Stimulated activated CD4-positive, alpha-beta T cell treated with anti-CD3 and anti-CD28 coated beads, TNF-alpha, amount 100 ng/mL, for 24 hours (primary cell): Measurements from ENCODE around the gene ZFPL1.
A peak's percentile ranks its signal among the peaks of the same experiment; 100 is the strongest.

Experiments
- DNase-seq, 3 experiments: peaks; one replicate each; pipeline ENCODE4 v3.0.0-alpha.2; 2020; ENCODE audit warnings: low read depth in 3 of 3

ZFPL1 gene

DNA sequence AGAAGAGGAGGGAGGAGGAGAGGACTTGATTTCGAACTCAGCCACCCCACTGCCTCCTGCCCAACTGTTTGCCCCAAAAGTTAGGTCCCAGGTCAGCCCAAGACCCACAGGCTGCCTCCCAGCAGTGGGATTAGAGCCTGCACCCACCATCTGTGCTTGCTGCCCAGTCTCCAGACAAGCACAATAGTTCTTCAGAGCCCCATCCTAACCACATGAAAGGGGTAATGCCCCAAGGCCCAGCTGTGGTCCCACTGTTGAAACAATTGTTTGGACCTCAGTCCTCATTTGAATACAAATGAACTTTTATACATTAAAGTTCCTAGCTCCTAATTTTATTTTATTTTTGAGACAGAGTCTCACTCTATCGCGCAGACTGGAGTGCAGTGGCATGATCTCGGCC lies 6.6 kb downstream of the ZFPL1 start:
- DNase-seq = no peak

DNA sequence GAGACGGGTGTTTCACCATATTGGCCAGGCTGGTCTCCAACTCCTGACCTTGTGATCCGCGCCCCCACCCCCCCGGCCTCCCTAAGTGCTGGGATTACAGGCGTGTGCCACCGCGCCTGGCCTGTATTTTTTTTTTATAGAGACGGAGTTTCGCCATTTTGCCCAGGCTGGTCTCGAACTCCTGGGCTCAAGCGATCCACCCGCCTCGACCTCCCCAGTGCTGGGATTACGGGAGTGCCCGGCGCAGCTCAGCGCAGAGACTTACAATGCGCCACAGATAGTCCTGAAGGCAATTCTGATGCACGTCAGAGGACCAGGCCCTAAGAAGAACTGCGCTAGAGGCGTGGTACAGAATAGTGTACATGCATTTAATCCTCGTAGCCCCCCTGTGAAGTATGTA lies 11.4 kb downstream of the ZFPL1 start:
- DNase-seq = no peak

DNA sequence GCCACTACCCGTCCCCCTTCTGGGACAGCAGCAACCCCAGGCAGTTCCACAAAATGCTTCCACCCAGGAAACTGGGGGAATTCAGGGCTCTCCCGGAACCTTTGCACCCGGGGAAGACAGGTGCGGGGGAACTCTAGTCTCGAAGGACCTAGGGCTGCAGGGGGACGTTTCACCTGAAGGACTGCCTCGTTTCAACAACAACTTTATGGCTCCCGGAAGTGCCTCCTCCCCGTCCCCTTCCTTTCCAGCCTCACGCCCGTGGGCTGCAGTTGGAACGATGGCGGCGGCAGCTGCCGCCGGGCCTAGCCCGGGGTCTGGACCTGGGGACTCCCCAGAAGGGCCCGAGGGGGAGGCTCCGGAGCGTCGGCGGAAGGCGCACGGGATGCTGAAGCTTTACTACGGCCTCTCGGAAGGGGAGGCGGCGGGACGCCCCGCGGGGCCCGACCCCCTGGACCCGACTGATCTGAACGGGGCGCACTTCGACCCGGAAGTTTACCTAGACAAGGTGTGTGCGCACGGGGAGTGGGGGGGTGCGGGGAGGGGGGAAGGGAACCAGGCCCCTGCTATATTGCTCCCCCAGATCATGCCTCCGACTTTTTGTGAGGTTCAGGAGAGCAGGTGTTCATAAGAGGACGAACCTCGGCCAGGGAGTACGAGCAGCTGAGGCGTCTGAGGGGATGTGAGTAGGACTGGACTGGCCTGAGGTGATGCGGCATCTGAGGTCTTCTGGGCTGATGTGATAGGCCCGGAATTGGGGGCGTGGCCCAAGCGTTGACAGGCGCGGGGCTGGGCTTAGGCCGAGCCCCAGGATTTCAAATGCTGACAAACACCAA lies 12.2 kb downstream of the ZFPL1 start, which contains the start of gene VPS51:
TSS of gene VPS51 (plus strand) at position 241 of the 833 bp plus-strand sequence. CDS start at position 278, 37 bp downstream.
- DNase-seq = peak; percentile 72 to 84 (median 77)

DNA sequence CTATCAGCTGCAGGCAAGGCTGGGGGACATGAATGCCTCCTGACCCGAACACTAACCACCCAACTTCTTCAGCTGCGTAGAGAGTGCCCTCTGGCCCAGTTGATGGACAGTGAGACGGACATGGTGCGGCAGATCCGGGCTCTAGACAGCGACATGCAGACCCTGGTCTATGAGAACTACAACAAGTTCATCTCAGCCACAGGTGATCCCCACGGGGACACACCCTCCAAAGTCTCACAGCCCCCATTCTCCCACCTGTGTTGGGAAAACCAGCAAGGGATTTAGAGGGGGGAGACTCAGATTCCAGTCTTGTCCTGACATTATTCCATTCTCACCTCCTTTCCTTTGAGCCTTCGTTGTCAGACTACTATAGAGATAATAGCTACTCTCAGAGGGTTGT lies 12.9 kb downstream of the ZFPL1 start:
- no peak for DNase-seq

DNA sequence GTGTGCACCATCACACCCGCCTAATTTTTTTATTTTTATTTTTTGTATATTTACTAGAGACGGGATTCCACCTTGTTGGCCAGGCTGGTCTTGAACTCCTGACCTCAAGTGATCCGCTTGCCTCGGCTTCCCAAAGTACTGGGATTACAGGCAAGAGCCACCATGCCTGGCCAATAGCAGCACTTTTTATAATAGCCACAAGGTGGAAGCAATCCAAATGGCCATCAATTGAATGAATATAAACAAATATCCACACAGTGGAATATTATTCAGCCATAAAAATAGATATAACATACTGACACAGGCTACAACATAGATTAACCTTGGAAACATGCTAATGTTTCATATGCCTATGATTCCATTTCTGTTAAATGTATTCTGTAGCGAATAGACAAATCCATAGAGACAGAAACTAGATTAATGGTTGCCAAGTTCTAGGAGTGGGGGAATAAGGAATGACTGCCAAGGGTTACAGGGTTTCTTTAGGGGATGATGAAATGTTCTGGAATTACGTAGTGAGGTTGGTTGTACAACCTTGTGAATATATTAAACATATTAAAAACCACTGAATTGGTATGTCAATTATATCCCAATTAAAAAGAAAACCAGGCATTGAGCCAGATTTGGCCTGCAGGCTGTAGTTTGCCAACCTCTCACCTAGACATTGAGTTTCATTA lies 16.8 kb downstream of the ZFPL1 start:
- DNase-seq = no peak

GRCh38 chr11:65102142-65103095 lies 18.4 kb downstream of the ZFPL1 start:
- no peak for DNase-seq

DNA sequence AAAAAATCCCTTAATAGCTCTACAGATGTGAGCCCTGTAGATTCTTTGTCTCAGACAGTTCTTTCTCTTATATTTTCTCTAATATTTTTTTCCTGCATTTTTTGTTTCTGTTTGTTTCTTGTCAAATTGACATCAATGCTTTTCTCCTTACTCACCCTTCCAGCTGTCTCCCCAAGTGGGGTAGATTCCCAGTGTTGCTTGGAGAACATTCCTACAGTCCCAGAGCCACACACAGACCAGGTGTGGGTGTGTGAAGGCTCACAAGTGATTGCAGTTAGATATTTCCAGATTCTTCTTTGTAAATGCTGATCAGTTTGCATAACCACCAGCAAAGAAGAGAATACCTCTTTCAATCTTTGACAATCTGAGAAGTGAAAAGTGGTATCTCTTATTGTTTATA lies 19.5 kb downstream of the ZFPL1 start:
- DNase-seq = no peak

DNA sequence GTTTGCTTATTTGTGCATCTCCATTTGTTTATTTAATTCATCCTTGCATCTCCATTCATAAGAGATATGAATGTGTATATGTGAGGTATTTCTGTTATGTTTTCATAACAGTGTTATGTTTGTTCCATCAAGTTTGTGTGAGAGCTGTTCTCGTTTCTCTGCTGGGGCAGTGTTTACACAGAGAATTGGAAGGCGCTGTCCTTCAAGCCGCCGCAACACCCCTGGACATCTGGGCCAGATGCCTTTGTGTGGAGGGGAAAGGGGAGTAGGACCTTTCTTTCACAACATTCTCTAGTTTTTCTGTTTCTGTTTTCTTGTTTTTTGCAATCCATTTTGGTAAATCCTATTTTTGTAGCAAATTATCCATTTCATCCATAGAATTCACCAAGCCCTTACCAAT lies 20.6 kb downstream of the ZFPL1 start:
- no peak for DNase-seq

DNA sequence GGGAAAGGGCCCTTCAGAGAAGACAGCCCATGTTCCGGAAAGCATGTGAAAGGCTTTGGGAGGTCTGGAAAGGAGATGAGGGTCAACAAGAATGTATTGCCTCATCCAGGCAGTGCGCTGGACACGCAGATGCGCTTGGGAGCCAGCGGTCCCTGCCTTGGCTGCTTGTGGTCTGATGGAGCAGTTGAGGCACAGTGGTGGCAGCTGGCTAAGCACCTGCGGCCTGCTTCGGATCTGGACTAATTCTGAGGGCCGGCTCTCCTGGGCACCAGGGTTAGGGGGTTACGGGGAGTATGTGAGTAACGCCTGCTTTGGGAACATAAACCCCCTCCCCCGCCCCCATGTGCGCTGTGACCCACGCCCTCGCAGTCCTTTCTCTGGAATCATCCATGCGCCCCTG lies 23.1 kb downstream of the ZFPL1 start:
- no peak for DNase-seq

- no peak for DNase-seq
Observed at GRCh38 chr11:65107751-65108468, 23.9 kb downstream of the ZFPL1 start.

DNA sequence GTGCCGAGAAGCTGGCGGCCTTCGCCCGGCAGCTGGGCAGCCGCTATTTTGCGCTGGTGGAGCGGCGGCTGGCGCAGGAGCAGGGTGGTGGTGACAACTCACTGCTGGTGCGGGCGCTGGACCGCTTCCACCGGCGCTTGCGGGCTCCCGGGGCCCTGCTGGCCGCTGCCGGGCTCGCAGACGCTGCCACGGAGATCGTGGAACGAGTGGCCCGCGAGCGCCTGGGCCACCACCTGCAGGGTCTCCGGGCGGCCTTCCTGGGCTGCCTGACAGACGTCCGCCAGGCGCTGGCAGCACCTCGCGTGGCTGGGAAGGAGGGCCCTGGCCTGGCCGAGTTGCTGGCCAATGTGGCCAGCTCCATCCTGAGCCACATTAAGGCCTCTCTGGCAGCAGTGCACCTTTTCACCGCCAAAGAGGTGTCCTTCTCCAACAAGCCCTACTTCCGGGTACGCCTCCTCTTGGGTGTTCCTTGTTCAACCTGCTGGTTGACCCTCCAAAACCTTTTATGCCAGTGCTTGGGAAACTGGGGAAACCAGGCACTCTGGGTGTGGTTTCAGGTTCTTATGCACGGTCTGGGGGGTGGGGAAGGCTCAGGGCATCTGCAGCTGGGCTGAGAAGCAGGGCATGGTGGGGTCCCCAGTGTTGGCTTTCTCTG lies 24.6 kb downstream of the ZFPL1 start:
- no peak for DNase-seq

GRCh38 chr11:65109231-65110198 lies 25.5 kb downstream of the ZFPL1 start:
- DNase-seq = no peak

- peak; percentile 91 to 95 (median 94) for DNase-seq
Observed at GRCh38 chr11:65110354-65110861, 26.4 kb downstream of the ZFPL1 start.

GRCh38 chr11:65111159-65111743 lies 27.2 kb downstream of the ZFPL1 start:
- DNase-seq = no peak

DNA sequence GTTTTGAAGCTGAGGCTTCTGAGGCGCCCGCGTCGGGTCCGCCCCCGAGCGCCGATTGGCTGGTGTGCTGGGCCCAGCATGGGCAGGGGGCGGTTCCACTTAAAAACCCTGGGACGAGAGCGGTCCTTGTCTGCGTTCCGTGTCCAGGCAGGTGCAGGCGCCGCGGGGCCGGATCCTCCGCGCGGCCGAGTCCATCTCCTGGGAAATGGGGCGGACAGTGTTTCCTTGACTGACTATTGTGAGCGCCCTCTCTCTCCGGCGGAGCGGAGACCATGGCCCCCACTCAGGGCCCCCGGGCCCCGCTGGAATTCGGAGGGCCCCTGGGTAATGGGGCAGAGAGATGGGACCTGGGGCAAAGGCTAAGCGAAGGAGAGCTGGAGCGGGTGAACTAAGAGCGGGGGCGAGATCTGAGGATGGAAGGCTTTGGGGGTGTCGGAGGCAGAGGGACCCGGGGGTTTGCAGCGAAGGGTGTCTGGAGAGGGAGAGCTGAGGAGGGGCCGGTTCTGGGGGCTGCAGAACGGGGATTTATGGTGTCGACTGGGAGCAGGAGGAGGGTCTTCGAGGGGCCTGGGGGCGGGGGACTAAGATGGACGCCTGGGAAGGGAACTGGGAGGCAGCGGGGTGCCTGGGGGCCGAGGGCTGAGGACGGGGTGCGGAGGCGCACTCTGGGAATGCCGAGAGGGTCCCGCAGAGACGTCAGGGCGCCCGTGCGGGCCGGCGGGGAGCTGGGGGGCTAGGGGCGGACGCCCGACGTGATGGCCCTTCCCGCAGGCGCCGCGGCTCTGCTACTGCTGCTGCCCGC lies 27.9 kb downstream of the ZFPL1 start, which contains the start of gene TM7SF2:
TSS of gene TM7SF2 (plus strand) at position 129 of the 802 bp plus-strand sequence. CDS start at position 273, 144 bp downstream.
- peak; percentile 86 to 96 (median 87) for DNase-seq

GRCh38 chr11:65112546-65113360 lies 28.7 kb downstream of the ZFPL1 start:
- DNase-seq = peak in 2 of 3 experiments; percentile 50 to 70

DNA sequence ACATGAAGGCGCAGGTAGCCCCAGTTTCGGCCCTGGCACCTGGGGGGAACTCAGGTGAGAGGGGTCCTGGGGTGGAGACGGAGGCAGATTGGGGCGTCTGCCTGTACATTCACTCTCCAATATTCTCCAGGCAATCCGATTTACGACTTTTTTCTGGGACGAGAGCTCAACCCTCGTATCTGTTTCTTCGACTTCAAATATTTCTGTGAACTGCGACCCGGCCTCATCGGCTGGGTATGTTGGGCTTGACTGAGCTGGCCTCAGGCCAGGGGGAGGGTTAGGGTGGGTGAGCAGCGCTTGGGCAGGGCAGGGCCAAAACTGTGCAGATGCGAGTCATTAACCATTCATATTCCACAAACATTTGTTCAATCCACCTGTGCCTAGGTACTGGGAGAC lies 29.3 kb downstream of the ZFPL1 start:
- DNase-seq = no peak
